HCT116 (cell line): ENCODE results near the gene IRS1. TPM values are rescaled to one million over a fixed set of nuclear protein-coding genes. Genes with fewer than 3 reads are reported as not detected.
A peak's percentile ranks its signal among the peaks of the same experiment; 100 is the strongest.

ENCODE experiments used
- ATAC-seq: fragments of 200-7000 bp; cut with Tn5 transposase; 2 replicates; pipeline ENCODE4 v1.9.1; 2020; ENCODE audit warnings: mild to moderate bottlenecking, moderate library complexity
- BruUV-seq: library from RNA; stranded (reverse); fragments of 400-500 nt; replicated peaks from 2 replicates; lab custom pipeline; 2021; lab: Mats Ljungman, UMichigan
- CTCF ChIA-PET: fragments of 300-600 bp; sonication (Branson Sonifier 250); formaldehyde crosslinking; loops from one replicate; lab custom pipeline; 2021; ENCODE audit warnings: antibody characterized with exemption; lab: Charles Lee
- POLR2A ChIA-PET: fragments of 300-600, 350-600 bp; sonication (Branson Sonifier 250); formaldehyde crosslinking; loops from one replicate; lab custom pipeline; 2021; ENCODE audit warnings: antibody characterized with exemption; lab: Charles Lee
- RAD21 ChIA-PET, 2 experiments: fragments of 300-600 bp; sonication (Branson Sonifier 250); formaldehyde crosslinking; loops; one replicate each; lab custom pipeline; 2023; ENCODE audit warnings: low total read pairs in 2 of 2; ENCODE audit not compliant: uncharacterized antibody in 2 of 2, unreplicated experiment in 2 of 2, low non-redundant PET in 1 of 2; lab: Charles Lee
- DNase-seq: peaks from one replicate; pipeline ENCODE4 v3.0.0-alpha.2; 2010; ENCODE audit warnings: low read depth, low spot score
- H2AFZ ChIP-seq: fragments of 200-600 bp; shearing (Covaris generic), sonication (generic); 2 replicates; pipeline ENCODE4 v1.6.1; 2017; ENCODE audit warnings: low read depth, mixed run types, mixed read lengths, antibody characterized with exemption, low read length; ENCODE audit not compliant: poor library complexity, severe bottlenecking
- H3K27ac ChIP-seq: 2 replicates; pipeline ENCODE4 v1.5.1; 2012; ENCODE audit warnings: low read depth, low read length
- H3K27me3 ChIP-seq: fragments of 200-600 bp; sonication (generic); 2 replicates; pipeline ENCODE4 v1.6.1; 2016; ENCODE audit warnings: mixed run types, low read length, mixed read lengths; ENCODE audit not compliant: insufficient read depth
- H3K36me3 ChIP-seq, 2 experiments: fragments of 200-500 bp in 1 of 2; fragments of 200-600 bp in 1 of 2; sonication (Bioruptor generic) in 1 of 2; sonication (generic) in 1 of 2; 2 replicates each; pipeline versions ENCODE4 v1.5.1 to v1.6.1; 2014 to 2016; ENCODE audit warnings: low read length in 2 of 2, inconsistent platforms in 1 of 2, mixed read lengths in 1 of 2, mixed run types in 1 of 2; ENCODE audit not compliant: insufficient read depth in 2 of 2, control insufficient read depth in 1 of 2
- H3K4me1 ChIP-seq, 2 experiments: fragments of 200-600 bp in 1 of 2; sonication (generic) in 1 of 2; 2 replicates each; pipeline versions ENCODE4 v1.5.1 to v1.6.1; 2012 to 2017; ENCODE audit warnings: low read length in 2 of 2, inconsistent platforms in 1 of 2, mild to moderate bottlenecking in 1 of 2, mixed read lengths in 1 of 2, mixed run types in 1 of 2, moderate library complexity in 1 of 2; ENCODE audit not compliant: insufficient read depth in 2 of 2, control insufficient read depth in 1 of 2
- H3K4me2 ChIP-seq: fragments of 200-600 bp; sonication (generic); 2 replicates; pipeline ENCODE4 v1.6.1; 2017; ENCODE audit warnings: mixed run types, low read length, mixed read lengths
- H3K4me3 ChIP-seq, 2 experiments: fragments of 200-600 bp in 1 of 2; sonication (generic) in 1 of 2; replicated peaks in 1 of 2; 2 replicates each; pipeline ENCODE4 v1.5.1; 2011 to 2016; ENCODE audit warnings: low read length in 2 of 2, control low read depth in 1 of 2, low read depth in 1 of 2, mild to moderate bottlenecking in 1 of 2, mixed read lengths in 1 of 2, mixed run types in 1 of 2
- H3K79me2 ChIP-seq: fragments of 200-600 bp; sonication (generic); 2 replicates; pipeline ENCODE4 v1.6.1; 2017; ENCODE audit warnings: mild to moderate bottlenecking, mixed run types, low read length, moderate library complexity, mixed read lengths; ENCODE audit not compliant: insufficient read depth
- H3K9ac ChIP-seq: fragments of 200-600 bp; sonication (generic); 2 replicates; pipeline ENCODE4 v1.6.1; 2016; ENCODE audit warnings: low read length, mixed read lengths
- H3K9me2 ChIP-seq: fragments of 200-600 bp; sonication (generic), shearing (Covaris generic); 2 replicates; pipeline ENCODE4 v1.6.1; 2017; ENCODE audit warnings: mixed run types, mild to moderate bottlenecking, moderate library complexity; ENCODE audit not compliant: insufficient read depth
- H3K9me3 ChIP-seq, 2 experiments: fragments of 200-500 bp in 1 of 2; fragments of 200-600 bp in 1 of 2; sonication (Bioruptor generic) in 1 of 2; sonication (generic) in 1 of 2; 2 replicates each; pipeline ENCODE4 v1.6.1; 2014 to 2017; ENCODE audit warnings: low read length in 2 of 2, mixed read lengths in 2 of 2, inconsistent platforms in 1 of 2, low read depth in 1 of 2, mild to moderate bottlenecking in 1 of 2, mixed run types in 1 of 2, moderate library complexity in 1 of 2; ENCODE audit not compliant: control insufficient read depth in 1 of 2, insufficient read depth in 1 of 2
- H4K20me1 ChIP-seq: fragments of 200-600 bp; sonication (generic), shearing (Covaris generic); 2 replicates; pipeline ENCODE4 v1.6.1; 2017; ENCODE audit warnings: mixed run types, mild to moderate bottlenecking, moderate library complexity; ENCODE audit not compliant: insufficient read depth
- ATF3 ChIP-seq: IDR thresholded peaks from 2 replicates; pipeline ENCODE4 v1.6.1; 2012
- CEBPB ChIP-seq: IDR thresholded peaks from 2 replicates; pipeline ENCODE4 v1.6.1; 2012; ENCODE audit warnings: low read depth
- JUND ChIP-seq: IDR thresholded peaks from 2 replicates; pipeline ENCODE4 v1.6.1; 2012
- MAX ChIP-seq: IDR thresholded peaks from 2 replicates; pipeline ENCODE4 v1.6.1; 2012
- POLR2AphosphoS5 ChIP-seq: IDR thresholded peaks from 2 replicates; pipeline ENCODE4 v1.6.1; 2011; ENCODE audit warnings: mild to moderate bottlenecking, low read depth, low read length, moderate library complexity
- SP1 ChIP-seq: IDR thresholded peaks from 2 replicates; pipeline ENCODE4 v1.6.1; 2012; ENCODE audit warnings: low read depth
- TCF7L2 ChIP-seq: IDR thresholded peaks from 2 replicates; pipeline ENCODE4 v1.7.0; 2011; ENCODE audit warnings: borderline replicate concordance, inconsistent platforms; ENCODE audit not compliant: insufficient read depth, insufficient read length; ENCODE audit errors: extremely low read depth
- ZNF274 ChIP-seq: fragments of 200-500 bp; sonication (Bioruptor generic); IDR thresholded peaks from 2 replicates; pipeline ENCODE4 v1.6.1; 2014; ENCODE audit warnings: mild to moderate bottlenecking, low read depth, low read length, inconsistent platforms
- intact Hi-C: fragments of 100-400 bp; cut with micrococcal nuclease; formaldehyde crosslinking; loops from 2 replicates; pipeline ENCODE4 v1.10.0; 2022
- total RNA-seq: library from RNA; stranded (reverse); gene quantifications from one replicate; pipeline ENCODE4 v1.2.1, GENCODE V29; 2021; ENCODE audit not compliant: unreplicated experiment

Gene IRS1
- total RNA-seq, 1 experiment from 2014 or later: 88.8 TPM

GRCh38 chr2:226766352-226767055, 33.1 kb downstream of the IRS1 start:
- no peak for TF ChIP-seq CEBPB
- TF ChIP-seq JUND: no peak
- TF ChIP-seq ZNF274: no peak
- TF ChIP-seq POLR2AphosphoS5: no peak
- TF ChIP-seq ATF3: no peak
- TF ChIP-seq MAX: no peak
- no peak for TF ChIP-seq SP1
- TF ChIP-seq TCF7L2: no peak
- DNase-seq (no peak), ATAC-seq (0 out of 2 replicates have a peak, but pooled peaks have one; percentile 10)
- ChIA-PET CTCF (no interaction called here), RAD21 (no interaction called here), POLR2A (interaction anchor here (1.0 kb wide), 1 partner anchor 11 kb away, joined by 3 read pairs; no protein-coding TSS in a partner anchor)
- Histone ChIP-seq H3K4me3 (no peak overlapping the region), H3K9me3 (no peaks in the 10 kb centered on the region), H3K4me2 (peak overlapping the region; percentile 26), H3K27me3 (no peaks in the 10 kb centered on the region), H3K9me2 (no peaks in the 10 kb centered on the region), H3K9ac (no peak overlapping the region), H3K4me1 (peaks cover 40 to 67% of the 10 kb centered on the region in 2 experiments), H3K27ac (peak overlapping the region; percentile 60), H2AFZ (no peak overlapping the region), H3K36me3 (peaks cover 2 to 44% of the 10 kb centered on the region in 2 experiments; a peak in 2 of 4 replicates), H3K79me2 (peaks cover 97% of the 10 kb centered on the region), H4K20me1 (no peaks in the 10 kb centered on the region)
- BruUV-seq: no TSS peak
- intact Hi-C loops: no loop called here

GRCh38 chr2:226763320-226763719, 36.3 kb downstream of the IRS1 start:
- DNase-seq (no peak), ATAC-seq (no peak)
- H2AFZ ChIP-seq: no peak overlapping the region
- 0 out of 2 replicates have a peak, but pooled peaks have one; percentile 15 for TF ChIP-seq SP1
- no peak for TF ChIP-seq MAX
- ChIA-PET CTCF (no interaction called here), RAD21 (no interaction called here), POLR2A (no interaction called here)
- peaks cover 97% of the 10 kb centered on the region for H3K79me2 ChIP-seq
- no TSS peak for BruUV-seq
- peaks cover 65 to 93% of the 10 kb centered on the region in 2 experiments for H3K4me1 ChIP-seq
- H3K9ac ChIP-seq: peak overlapping the region; percentile 6
- H3K4me3 ChIP-seq: no peak overlapping the region
- no peaks in the 10 kb centered on the region for H3K9me3 ChIP-seq
- H3K4me2 ChIP-seq: peak overlapping the region; percentile 22
- H3K9me2 ChIP-seq: no peaks in the 10 kb centered on the region
- H3K27ac ChIP-seq: peak overlapping the region; percentile 96
- H3K27me3 ChIP-seq: no peaks in the 10 kb centered on the region
- intact Hi-C loops: no loop called here
- peaks cover 2 to 31% of the 10 kb centered on the region in 2 experiments; a peak in 2 of 4 replicates for H3K36me3 ChIP-seq
- no peaks in the 10 kb centered on the region for H4K20me1 ChIP-seq
